HepG2 (cell line): ENCODE results near the gene MMP17. TPM values are rescaled to one million over a fixed set of nuclear protein-coding genes. Genes with fewer than 3 reads are reported as not detected.

ENCODE experiments used
- ATM ChIP-seq: fragments of 450-650 bp; IDR thresholded peaks from 2 replicates; pipeline ENCODE4 v1.7.1; 2017; ENCODE audit warnings: mild to moderate bottlenecking, borderline replicate concordance
- DPF2 ChIP-seq: sonication (generic); formaldehyde crosslinking; IDR thresholded peaks from 2 replicates; pipeline ENCODE4 v1.4.0; 2020; ENCODE audit warnings: mild to moderate bottlenecking, low read depth, missing genetic modification reagents, borderline replicate concordance
- NFKB2 ChIP-seq: sonication (generic); formaldehyde crosslinking; IDR thresholded peaks from 2 replicates; pipeline ENCODE4 v1.4.0; 2020; ENCODE audit warnings: missing genetic modification reagents, borderline replicate concordance
- SALL1 ChIP-seq: sonication (generic); formaldehyde crosslinking; IDR thresholded peaks from 2 replicates; pipeline ENCODE4 v1.8.0; 2022; ENCODE audit warnings: mild to moderate bottlenecking, missing genetic modification reagents
- ZHX2 ChIP-seq, 2 experiments: sonication (generic) in 1 of 2; formaldehyde crosslinking in 1 of 2; IDR thresholded peaks; 2 replicates each; pipeline versions ENCODE4 v1.6.1 to v1.9.0; 2014 to 2022; ENCODE audit warnings: antibody characterized with exemption in 1 of 2, borderline replicate concordance in 1 of 2, inconsistent platforms in 1 of 2, low read depth in 1 of 2, missing genetic modification reagents in 1 of 2
- ZNF776 ChIP-seq: sonication (generic); formaldehyde crosslinking; IDR thresholded peaks from 2 replicates; pipeline ENCODE4 v1.4.0; 2020; ENCODE audit warnings: mild to moderate bottlenecking, missing genetic modification reagents
- ZSCAN29 ChIP-seq: sonication (generic); formaldehyde crosslinking; conservative IDR thresholded peaks from 2 replicates; pipeline ENCODE4 v1.4.0; 2020; ENCODE audit warnings: mild to moderate bottlenecking, missing genetic modification reagents
- polyA plus RNA-seq, 8 experiments: library from polyadenylated mRNA; depleted of rRNA in 3 of 8; stranded (reverse) in 7 of 8; unstranded in 1 of 8; fragments of >200 nt; fragmentation: Illumina TruSeq in 4 of 8; extraction: Trizol in 4 of 8; gene quantifications; 2 replicates each; pipeline versions ENCODE4 v1.2.1 to v1.2.3, GENCODE V29; 2011 to 2016; ENCODE audit warnings: low read depth in 4 of 8, missing spikeins in 1 of 8, mixed read lengths in 1 of 8; ENCODE audit not compliant: insufficient read depth in 1 of 8
- total RNA-seq, 5 experiments: library from RNA; depleted of rRNA; stranded (reverse); fragments of >200 nt; fragmentation: Illumina TruSeq; extraction: Trizol; gene quantifications; 2 replicates each; pipeline ENCODE4 v1.2.3, GENCODE V29; 2016; ENCODE audit warnings: low read depth in 1 of 5

Gene MMP17
- total and polyA plus RNA-seq, 2 of the 13 experiments (the other 11 are each of a cell fraction or from before 2014, with no cell fraction given): 0.55 to 0.80 TPM

GRCh38 chr12:131894313-131894860 lies 66.2 kb downstream of the MMP17 start, which contains the start of gene ULK1 (continued):
- TF ChIP-seq ZSCAN29 (peak; percentile 92), ATM (no peak), ZNF776 (no peak), NFKB2 (CRISPR knock-in tag) (no peak), SALL1 (peak; percentile 21; the same call in 1 of the 2 replicates), DPF2 (CRISPR knock-in tag) (no peak), ZHX2 (IDR thresholded peaks at IDR 0.05; ENCODE audit: low read depth) (no peak), ZHX2 (CRISPR knock-in tag; IDR thresholded peaks at IDR 0.05; ENCODE audit: borderline replicate concordance) (no peak)
